ENCODE data around the gene LSM14B. TPM values are rescaled to one million over a fixed set of nuclear protein-coding genes. Genes with fewer than 3 reads are reported as not detected.
A peak's percentile ranks its signal among the peaks of the same experiment; 100 is the strongest.

LSM14B gene
- total RNA-seq, 1 experiment from 2014 or later = 76.9 TPM

GRCh38 chr20:62088258-62089127 lies 33.8 kb upstream of the LSM14B start:
- Mint-ChIP-seq H3K27me3 (ENCODE audit: unreplicated experiment) (peaks cover 20% of the 10 kb centered on the region), H3K27ac (ENCODE audit: unreplicated experiment) (no peak overlapping the region), H3K4me1 (ENCODE audit: low read depth, unreplicated experiment) (no peaks in the 10 kb centered on the region), H3K36me3 (ENCODE audit: insufficient read depth, unreplicated experiment) (no peaks in the 10 kb centered on the region), H3K9me3 (ENCODE audit: low read depth, unreplicated experiment) (peaks cover 6% of the 10 kb centered on the region), H3K4me3 (ENCODE audit: low read depth, unreplicated experiment) (no peak overlapping the region)
- no TSS peak for BruUV-seq (replicated peaks)
- TF ChIP-seq CTCF (IDR thresholded peaks at IDR 0.05; ENCODE audit: unreplicated experiment) = no peak
- CTCF ChIA-PET = interaction anchor here (0.9 to 1.3 kb wide), 2 partner anchors 15 to 25 kb away, joined by 3 to 5 read pairs; no protein-coding TSS in a partner anchor
- peak; percentile 68 for DNase-seq
- intact Hi-C loops (cut with micrococcal nuclease; ENCODE audit: unreplicated experiment) = no loop called here

GRCh38 chr20:62089393-62089792 lies 32.9 kb upstream of the LSM14B start:
- TF ChIP-seq CTCF (IDR thresholded peaks at IDR 0.05; ENCODE audit: unreplicated experiment) = no peak
- no peak for DNase-seq
- CTCF ChIA-PET = interaction anchor here (0.6 to 0.7 kb wide), 2 partner anchors 517 to 1669 kb away, joined by 3 to 12 read pairs; no protein-coding TSS in a partner anchor

GRCh38 chr20:62096421-62097380 lies 25.6 kb upstream of the LSM14B start:
- peaks cover 11% of the 10 kb centered on the region for H3K9me3 Mint-ChIP-seq (ENCODE audit: low read depth, unreplicated experiment)
- H3K4me3 Mint-ChIP-seq (ENCODE audit: low read depth, unreplicated experiment) = no peak overlapping the region
- no peaks in the 10 kb centered on the region for H3K4me1 Mint-ChIP-seq (ENCODE audit: low read depth, unreplicated experiment)
- intact Hi-C loops (cut with micrococcal nuclease; ENCODE audit: unreplicated experiment) = no loop called here
- DNase-seq = no peak
- H3K27me3 Mint-ChIP-seq (ENCODE audit: unreplicated experiment) = peaks cover 48% of the 10 kb centered on the region
- CTCF ChIA-PET = no interaction called here
- BruUV-seq (replicated peaks) = no TSS peak
- no peak overlapping the region for H3K27ac Mint-ChIP-seq (ENCODE audit: unreplicated experiment)
- H3K36me3 Mint-ChIP-seq (ENCODE audit: insufficient read depth, unreplicated experiment) = peaks cover 5% of the 10 kb centered on the region
- TF ChIP-seq CTCF (IDR thresholded peaks at IDR 0.05; ENCODE audit: unreplicated experiment) = no peak

More at GRCh38 chr20:62089393-62089792, 32.9 kb upstream of the LSM14B start:
- Mint-ChIP-seq H3K27ac (ENCODE audit: unreplicated experiment) (no peak overlapping the region), H3K36me3 (ENCODE audit: insufficient read depth, unreplicated experiment) (no peaks in the 10 kb centered on the region), H3K9me3 (ENCODE audit: low read depth, unreplicated experiment) (peaks cover 6% of the 10 kb centered on the region), H3K4me1 (ENCODE audit: low read depth, unreplicated experiment) (no peaks in the 10 kb centered on the region), H3K4me3 (ENCODE audit: low read depth, unreplicated experiment) (no peak overlapping the region), H3K27me3 (ENCODE audit: unreplicated experiment) (peaks cover 14% of the 10 kb centered on the region)
- no TSS peak for BruUV-seq (replicated peaks)
- intact Hi-C loops (cut with micrococcal nuclease; ENCODE audit: unreplicated experiment) = no loop called here

GRCh38 chr20:62097881-62098407 lies 24.3 kb upstream of the LSM14B start:
- no TSS peak for BruUV-seq (replicated peaks)
- H3K27me3 Mint-ChIP-seq (ENCODE audit: unreplicated experiment) = peaks cover 39% of the 10 kb centered on the region
- no peaks in the 10 kb centered on the region for H3K4me1 Mint-ChIP-seq (ENCODE audit: low read depth, unreplicated experiment)
- no peak for DNase-seq
- no peak overlapping the region for H3K27ac Mint-ChIP-seq (ENCODE audit: unreplicated experiment)
- H3K9me3 Mint-ChIP-seq (ENCODE audit: low read depth, unreplicated experiment) = peaks cover 6% of the 10 kb centered on the region
- no peak for TF ChIP-seq CTCF (IDR thresholded peaks at IDR 0.05; ENCODE audit: unreplicated experiment)
- H3K36me3 Mint-ChIP-seq (ENCODE audit: insufficient read depth, unreplicated experiment) = peaks cover 5% of the 10 kb centered on the region
- no peak overlapping the region for H3K4me3 Mint-ChIP-seq (ENCODE audit: low read depth, unreplicated experiment)
- intact Hi-C loops (cut with micrococcal nuclease; ENCODE audit: unreplicated experiment) = no loop called here
- CTCF ChIA-PET = no interaction called here

Data from Calu3 (cell line).